Measurements from ENCODE around the gene SAMHD1. TPM values are rescaled to one million over a fixed set of nuclear protein-coding genes. Genes with fewer than 3 reads are reported as not detected.

The SAMHD1 gene
- total and polyA plus RNA-seq, 2 of the 13 experiments (the other 11 are each of a cell fraction or from before 2014, with no cell fraction given) = 16.9 to 43.5 TPM

- ChIA-PET POLR2A (no interaction called here), CTCF (ENCODE audit: low intra/inter-chr PET ratio, low total read pairs) (no interaction called here)
- FAIRE-seq (no peak), DNase-seq (ENCODE audit: low spot score) (no peak), ATAC-seq (no peak)
- WGBS (ENCODE audit: low lambda C conversion rate) = 97% methylated on average over 6 of the region's 6 CpGs
- intact Hi-C loops (cut with micrococcal nuclease; ENCODE audit: unreplicated experiment) = no loop called here
- Histone ChIP-seq H3K9me3 (ENCODE audit: low read length) (no peaks in the 10 kb centered on the region), H3K27me3 (ENCODE audit: control insufficient read depth in 1 of 2, insufficient read depth in 2 of 2, low read length in 2 of 2) (no peaks in the 10 kb centered on the region), H3K36me3 (replicated peaks in 1 of 2; ENCODE audit: control insufficient read depth in 1 of 2, insufficient read depth in 2 of 2, low read length in 2 of 2) (peaks cover 2 to 17% of the 10 kb centered on the region in 2 experiments; a peak in 2 of 5 replicates), H3K27ac (ENCODE audit: extremely low read length, insufficient read depth, low read length) (peak overlapping the region; percentile 3), H3K79me2 (ENCODE audit: insufficient read depth, low read length) (no peaks in the 10 kb centered on the region), H3K9ac (ENCODE audit: insufficient read depth, low read depth, low read length) (no peak overlapping the region), H2AFZ (ENCODE audit: low read length) (no peak overlapping the region), H3K4me3 (replicated peaks in 1 of 3; ENCODE audit: insufficient read depth in 1 of 3, low read depth in 2 of 3, low read length in 3 of 3) (no peak overlapping the region), H3K4me1 (ENCODE audit: insufficient read depth, low read length) (peaks cover 48% of the 10 kb centered on the region), H4K20me1 (ENCODE audit: insufficient read depth, low read length) (no peaks in the 10 kb centered on the region), H3K4me2 (ENCODE audit: low read depth, low read length) (no peak overlapping the region)
- no peak for TF ChIP-seq PREB (CRISPR knock-in tag; IDR thresholded peaks at IDR 0.05)
- no peak for TF ChIP-seq NCOA2 (CRISPR knock-in tag; IDR thresholded peaks at IDR 0.05)
- no peak for TF ChIP-seq KLF9 (CRISPR knock-in tag; IDR thresholded peaks at IDR 0.05; ENCODE audit: low read depth)
- no TSS peak for BruUV-seq (replicated peaks)
- in situ Hi-C loops (cut with HindIII; ENCODE audit: extremely low pct_ligation_motif_present, low pct_unique_long_range_greater_than_20kb) = no loop called here
Observed at GRCh38 chr20:36929290-36929689, 22.2 kb downstream of the SAMHD1 start.

- Histone ChIP-seq H3K4me3 (replicated peaks in 1 of 3; ENCODE audit: insufficient read depth in 1 of 3, low read depth in 2 of 3, low read length in 3 of 3) (no peak overlapping the region), H3K9me3 (ENCODE audit: low read length) (no peaks in the 10 kb centered on the region), H3K4me2 (ENCODE audit: low read depth, low read length) (no peak overlapping the region), H3K4me1 (ENCODE audit: insufficient read depth, low read length) (peaks cover 40% of the 10 kb centered on the region), H4K20me1 (ENCODE audit: insufficient read depth, low read length) (no peaks in the 10 kb centered on the region), H3K36me3 (replicated peaks in 1 of 2; ENCODE audit: control insufficient read depth in 1 of 2, insufficient read depth in 2 of 2, low read length in 2 of 2) (peaks cover 2 to 17% of the 10 kb centered on the region in 2 experiments; a peak in 2 of 5 replicates), H3K27ac (ENCODE audit: extremely low read length, insufficient read depth, low read length) (peak overlapping the region; percentile 40), H2AFZ (ENCODE audit: low read length) (no peak overlapping the region), H3K9ac (ENCODE audit: insufficient read depth, low read depth, low read length) (no peak overlapping the region), H3K27me3 (ENCODE audit: control insufficient read depth in 1 of 2, insufficient read depth in 2 of 2, low read length in 2 of 2) (no peaks in the 10 kb centered on the region), H3K79me2 (ENCODE audit: insufficient read depth, low read length) (no peaks in the 10 kb centered on the region)
- in situ Hi-C loops (cut with HindIII; ENCODE audit: extremely low pct_ligation_motif_present, low pct_unique_long_range_greater_than_20kb) = no loop called here
- ATAC-seq = peak; percentile 95
- ChIA-PET POLR2A (no interaction called here), CTCF (ENCODE audit: low intra/inter-chr PET ratio, low total read pairs) (no interaction called here)
- BruUV-seq (replicated peaks) = no TSS peak
- DNase-seq (ENCODE audit: low spot score) = peak; percentile 80
- intact Hi-C loops (cut with micrococcal nuclease; ENCODE audit: unreplicated experiment) = no loop called here
- FAIRE-seq = peak; percentile 87
- WGBS (ENCODE audit: low lambda C conversion rate) = 13% methylated on average over 1 of the region's 1 CpG
- no peak for TF ChIP-seq ZNF33B (CRISPR knock-in tag; IDR thresholded peaks at IDR 0.05)
- 0 out of 2 replicates have a peak, but pooled peaks have one; percentile 47 for TF ChIP-seq ESRRA (CRISPR knock-in tag; IDR thresholded peaks at IDR 0.05; ENCODE audit: low read depth)
- TF ChIP-seq ZBTB1 (CRISPR knock-in tag; IDR thresholded peaks at IDR 0.05; ENCODE audit: borderline replicate concordance) = no peak
- TF ChIP-seq ZSCAN5A (CRISPR knock-in tag; IDR thresholded peaks at IDR 0.05; ENCODE audit: borderline replicate concordance) = no peak
- no peak for TF ChIP-seq ZNF850 (CRISPR knock-in tag; conservative IDR thresholded peaks at IDR 0.05)
- TF ChIP-seq ZBTB49 (CRISPR knock-in tag; IDR thresholded peaks at IDR 0.05; ENCODE audit: borderline replicate concordance) = no peak
- TF ChIP-seq CSRNP2 (CRISPR knock-in tag; conservative IDR thresholded peaks at IDR 0.05; ENCODE audit: low read depth) = no peak
- TF ChIP-seq ZNF713 (CRISPR knock-in tag; IDR thresholded peaks at IDR 0.05) = no peak
- TF ChIP-seq PPARG (CRISPR knock-in tag; conservative IDR thresholded peaks at IDR 0.05) = peak; percentile 61; the same call in 1 of the 2 replicates
- TF ChIP-seq ZNF780A (CRISPR knock-in tag; IDR thresholded peaks at IDR 0.05) = no peak
Observed at GRCh38 chr20:36927704-36928103, 23.8 kb downstream of the SAMHD1 start.
